GM23338 (cell line): ENCODE results near the gene DNAJA2. TPM values are rescaled to one million over a fixed set of nuclear protein-coding genes. Genes with fewer than 3 reads are reported as not detected.
A peak's percentile ranks its signal among the peaks of the same experiment; 100 is the strongest.

Experiments
- ATAC-seq: fragments of 200-7000 bp; cut with Tn5 transposase; 3 replicates; pipeline ENCODE4 v1.9.1; 2020
- DNase-seq: peaks from one replicate; pipeline ENCODE4 v3.0.0-alpha.2; 2015; ENCODE audit warnings: low spot score
- H2AFZ ChIP-seq: fragments of 200-600 bp; sonication (generic); 2 replicates; pipeline ENCODE4 v1.8.0; 2016; ENCODE audit warnings: antibody characterized with exemption, mild to moderate bottlenecking, moderate library complexity
- H3F3A ChIP-seq: fragments of 200-600 bp; sonication (generic); replicated peaks from 2 replicates; pipeline ENCODE4 v1.8.0; 2017; ENCODE audit warnings: antibody characterized with exemption, mixed run types, low read depth
- H3K27ac ChIP-seq: fragments of 200-600 bp; sonication (generic); 2 replicates; pipeline ENCODE4 v1.6.1; 2016; ENCODE audit warnings: low read depth
- H3K27me3 ChIP-seq: fragments of 200-600 bp; sonication (generic); 2 replicates; pipeline ENCODE4 v1.8.0; 2016; ENCODE audit warnings: mild to moderate bottlenecking, mixed run types, moderate library complexity; ENCODE audit not compliant: insufficient read depth
- H3K36me3 ChIP-seq: fragments of 200-600 bp; sonication (generic); 2 replicates; pipeline ENCODE4 v1.8.0; 2016; ENCODE audit warnings: mild to moderate bottlenecking; ENCODE audit not compliant: insufficient read depth
- H3K4me1 ChIP-seq: fragments of 200-600 bp; sonication (generic); 2 replicates; pipeline ENCODE4 v1.8.0; 2016; ENCODE audit warnings: mild to moderate bottlenecking, moderate library complexity; ENCODE audit not compliant: insufficient read depth
- H3K4me2 ChIP-seq: fragments of 200-600 bp; sonication (generic); 2 replicates; pipeline ENCODE4 v1.7.1; 2017; ENCODE audit warnings: mixed run types
- H3K4me3 ChIP-seq: fragments of 200-600 bp; sonication (generic); 2 replicates; pipeline ENCODE4 v1.6.1; 2016; ENCODE audit warnings: mixed run types
- H3K79me2 ChIP-seq: fragments of 200-600 bp; sonication (generic); replicated peaks from 2 replicates; pipeline ENCODE4 v1.8.0; 2017; ENCODE audit warnings: mild to moderate bottlenecking; ENCODE audit not compliant: insufficient read depth
- H3K9me2 ChIP-seq: fragments of 200-600 bp; sonication (generic); 2 replicates; pipeline ENCODE4 v1.8.0; 2017; ENCODE audit not compliant: insufficient read depth
- H4K20me1 ChIP-seq: fragments of 200-600 bp; sonication (generic); replicated peaks from 2 replicates; pipeline ENCODE4 v1.8.0; 2017; ENCODE audit warnings: mild to moderate bottlenecking; ENCODE audit not compliant: insufficient read depth
- H3K27ac Mint-ChIP-seq: 2 replicates; pipeline ENCODE4 v1.8.0; 2020; ENCODE audit warnings: inconsistent platforms, mild to moderate bottlenecking, moderate library complexity, mixed read lengths
- H3K27me3 Mint-ChIP-seq: 3 replicates; pipeline ENCODE4 v1.8.0; 2022; ENCODE audit warnings: low read depth, mild to moderate bottlenecking, moderate library complexity, mixed read lengths, inconsistent platforms; ENCODE audit not compliant: insufficient read depth, poor library complexity
- H3K36me3 Mint-ChIP-seq: 3 replicates; pipeline ENCODE4 v1.8.0; 2021; ENCODE audit warnings: low read depth, mild to moderate bottlenecking, inconsistent platforms, moderate library complexity, mixed read lengths
- H3K4me1 Mint-ChIP-seq: 3 replicates; pipeline ENCODE4 v1.8.0; 2020; ENCODE audit warnings: mild to moderate bottlenecking, inconsistent platforms, mixed read lengths
- H3K4me3 Mint-ChIP-seq: 3 replicates; pipeline ENCODE4 v1.8.0; 2021; ENCODE audit warnings: moderate library complexity, mild to moderate bottlenecking, inconsistent platforms, mixed read lengths
- H3K9me3 Mint-ChIP-seq: 3 replicates; pipeline ENCODE4 v1.8.0; 2020; ENCODE audit warnings: moderate library complexity, mild to moderate bottlenecking, inconsistent platforms, mixed read lengths
- ETS1 ChIP-seq: IDR thresholded peaks from 2 replicates; pipeline ENCODE4 v1.6.1; 2016; ENCODE audit warnings: antibody characterized with exemption
- EZH2 ChIP-seq: fragments of 200-600 bp; sonication (generic); IDR thresholded peaks from one replicate; pipeline ENCODE4 v1.8.0; 2017; ENCODE audit warnings: antibody characterized with exemption, mild to moderate bottlenecking, low read depth; ENCODE audit not compliant: unreplicated experiment
- NANOG ChIP-seq: IDR thresholded peaks from 2 replicates; pipeline ENCODE4 v1.6.1; 2016; ENCODE audit warnings: antibody characterized with exemption, borderline replicate concordance
- POLR2AphosphoS5 ChIP-seq: IDR thresholded peaks from 2 replicates; pipeline ENCODE4 v1.6.1; 2016; ENCODE audit warnings: antibody characterized with exemption, low read depth
- REST ChIP-seq: IDR thresholded peaks from one replicate; pipeline ENCODE4 v1.6.1; 2018; ENCODE audit warnings: antibody characterized with exemption; ENCODE audit not compliant: unreplicated experiment
- STAT1 ChIP-seq: IDR thresholded peaks from one replicate; pipeline ENCODE4 v1.6.1; 2016; ENCODE audit warnings: antibody characterized with exemption; ENCODE audit not compliant: unreplicated experiment
- ZNF114 ChIP-seq: fragments of 250-450 bp; sonication (Bioruptor Pico); IDR thresholded peaks from 2 replicates; pipeline ENCODE4 v1.5.0; 2020; ENCODE audit warnings: mild to moderate bottlenecking, moderate library complexity
- ZNF331 ChIP-seq: fragments of 250-450 bp; sonication (Bioruptor Pico); IDR thresholded peaks from 2 replicates; pipeline ENCODE4 v1.5.0; 2020; ENCODE audit warnings: low read depth, mild to moderate bottlenecking, moderate library complexity
- ZNF462 ChIP-seq: fragments of 250-450 bp; sonication (Bioruptor Pico); IDR thresholded peaks from 2 replicates; pipeline ENCODE4 v1.5.0; 2020; ENCODE audit warnings: mild to moderate bottlenecking, moderate library complexity
- polyA plus RNA-seq: library from polyadenylated mRNA; unstranded; fragments of >200 nt; fragmentation: Nextera tagmentation; extraction: Ambion mirVana; gene quantifications from 2 replicates; pipeline ENCODE4 v1.2.1, GENCODE V29; 2016
- total RNA-seq: library from RNA; depleted of rRNA; stranded (reverse); fragments of >200 nt; shearing (Covaris generic); gene quantifications from 2 replicates; pipeline ENCODE4 v1.2.3, GENCODE V29; 2014

The DNAJA2 gene
- total and polyA plus RNA-seq, 2 experiments from 2014 or later, result 94.5 to 101 TPM

- H3K27ac Mint-ChIP-seq, result 0 out of 2 replicates have a peak overlapping the region, but pooled peaks have one; percentile 57
- H3K36me3 Mint-ChIP-seq, result peaks cover 100% of the 10 kb centered on the region
- H3K36me3 ChIP-seq, result peaks cover 50% of the 10 kb centered on the region
- DNase-seq, result no peak
- H2AFZ ChIP-seq, result no peak overlapping the region
- no peak overlapping the region for H3K27ac ChIP-seq
- H3K9me2 ChIP-seq, result no peaks in the 10 kb centered on the region
- no peak for TF ChIP-seq ETS1
- no peak for TF ChIP-seq EZH2
- 0 out of 2 replicates have a peak, but pooled peaks cover 3% of the 10 kb centered on the region for H3F3A ChIP-seq
- H3K79me2 ChIP-seq, result peaks cover 3% of the 10 kb centered on the region; the same call in 1 of the 2 replicates
- H3K4me3 ChIP-seq, result no peak overlapping the region
- no peaks in the 10 kb centered on the region for H3K27me3 ChIP-seq
- peaks cover 2% of the 10 kb centered on the region; the same call in 1 of the 3 replicates for H3K4me1 Mint-ChIP-seq
- H3K4me2 ChIP-seq, result no peak overlapping the region
- no peaks in the 10 kb centered on the region for H3K9me3 Mint-ChIP-seq
- no peak overlapping the region for H3K4me3 Mint-ChIP-seq
- no peak for ATAC-seq
- H3K27me3 Mint-ChIP-seq, result peaks cover 28% of the 10 kb centered on the region
- 0 out of 2 replicates have a peak, but pooled peaks cover 3% of the 10 kb centered on the region for H4K20me1 ChIP-seq
- no peaks in the 10 kb centered on the region for H3K4me1 ChIP-seq
Measured at GRCh38 chr16:46922239-46922638, 51.2 kb downstream of the DNAJA2 start.

- H3K27ac ChIP-seq, result no peak overlapping the region
Measured at GRCh38 chr16:46920402-46921068, 52.9 kb downstream of the DNAJA2 start.

More at GRCh38 chr16:46920402-46921068, 52.9 kb downstream of the DNAJA2 start:
- H2AFZ ChIP-seq, result no peak overlapping the region
- DNase-seq (no peak), ATAC-seq (no peak)
- H3K4me1 ChIP-seq, result no peaks in the 10 kb centered on the region
- no peaks in the 10 kb centered on the region for H3K9me2 ChIP-seq
- Mint-ChIP-seq H3K9me3 (no peaks in the 10 kb centered on the region), H3K4me3 (no peak overlapping the region), H3K27me3 (peaks cover 32% of the 10 kb centered on the region), H3K4me1 (peaks cover 2% of the 10 kb centered on the region; the same call in 1 of the 3 replicates), H3K36me3 (peaks cover 99% of the 10 kb centered on the region), H3K27ac (no peak overlapping the region)
- H4K20me1 ChIP-seq, result 0 out of 2 replicates have a peak, but pooled peaks cover 3% of the 10 kb centered on the region
- 0 out of 2 replicates have a peak, but pooled peaks cover 3% of the 10 kb centered on the region for H3F3A ChIP-seq
- H3K27me3 ChIP-seq, result no peaks in the 10 kb centered on the region
- H3K4me2 ChIP-seq, result no peak overlapping the region
- H3K36me3 ChIP-seq, result peaks cover 36% of the 10 kb centered on the region
- peaks cover 3% of the 10 kb centered on the region; the same call in 1 of the 2 replicates for H3K79me2 ChIP-seq
- TF ChIP-seq ZNF114 (CRISPR knock-in tag), result no peak
- no peak for TF ChIP-seq ZNF331 (CRISPR knock-in tag)
- no peak for TF ChIP-seq NANOG
- TF ChIP-seq POLR2AphosphoS5, result no peak; the same call in 1 of the 2 replicates
- TF ChIP-seq EZH2, result no peak
- no peak for TF ChIP-seq REST
- no peak for TF ChIP-seq ZNF462
- TF ChIP-seq STAT1, result no peak
- no peak overlapping the region for H3K4me3 ChIP-seq
